Stomach (tissue), 9 donors: ENCODE results near the gene SFT2D3. TPM values are rescaled to one million over a fixed set of nuclear protein-coding genes. Genes with fewer than 3 reads are reported as not detected.

ENCODE experiments used
- DNase-seq, 2 donors: peaks; one replicate each; pipeline versions ENCODE4 v3.0.0 to v3.0.0-alpha.2; 2013 to 2019
- H3K27ac ChIP-seq, 5 donors: fragments of 200-600 bp in 4 of 5; sonication (generic) in 4 of 5; one replicate each; pipeline ENCODE4 v1.5.1; 2013 to 2019; ENCODE audit warnings: mild to moderate bottlenecking in 1 of 5, moderate library complexity in 1 of 5
- H3K27me3 ChIP-seq, 3 donors: fragments of 200-600 bp; sonication (generic); one replicate each; pipeline ENCODE4 v1.5.1; 2017 to 2019; ENCODE audit warnings: mixed run types in 1 of 3
- H3K36me3 ChIP-seq, 4 donors: fragments of 200-600 bp; sonication (generic); 1 replicate in 3 of 4; 2 replicates in 1 of 4; pipeline ENCODE4 v1.5.1; 2016 to 2019
- H3K4me1 ChIP-seq, 4 donors: fragments of 200-600 bp; sonication (generic); one replicate each; pipeline ENCODE4 v1.5.1; 2016 to 2019
- H3K4me3 ChIP-seq, 4 donors: fragments of 200-600 bp; sonication (generic) in 3 of 4; one replicate each; pipeline ENCODE4 v1.5.1; 2016 to 2019; ENCODE audit warnings: mild to moderate bottlenecking in 1 of 4
- H3K9me3 ChIP-seq, 4 donors: fragments of 200-600 bp; sonication (generic); one replicate each; pipeline ENCODE4 v1.5.1; 2016 to 2019
- CTCF ChIP-seq, 7 experiments: fragments of 450-650 bp in 4 of 7; fragments of 200-600 bp in 3 of 7; sonication (generic) in 3 of 7; IDR thresholded peaks; one replicate each; pipeline ENCODE4 v1.5.1; 2016 to 2019; ENCODE audit warnings: antibody characterized with exemption in 7 of 7, control low read depth in 2 of 7, mild to moderate bottlenecking in 1 of 7
- EP300 ChIP-seq: sonication (generic); formaldehyde crosslinking; IDR thresholded peaks from one replicate; pipeline ENCODE4 v1.6.1; 2017; ENCODE audit warnings: antibody characterized with exemption
- POLR2A ChIP-seq, 4 donors: fragments of 450-650 bp; IDR thresholded peaks; one replicate each; pipeline ENCODE4 v1.6.1; 2016; ENCODE audit warnings: antibody characterized with exemption in 4 of 4, control low read depth in 2 of 4, mild to moderate bottlenecking in 1 of 4, moderate library complexity in 1 of 4
- POLR2AphosphoS5 ChIP-seq, 3 donors: sonication (generic); formaldehyde crosslinking; IDR thresholded peaks; one replicate each; pipeline ENCODE4 v1.6.1; 2016; ENCODE audit warnings: antibody characterized with exemption in 3 of 3
- WGBS, 5 donors: extraction: QIAGEN DNeasy Blood & Tissue Kit in 3 of 5; methylation state at CpG; one replicate each; pipeline versions ENCODE4 v1.1.5 to v1.1.7; 2013 to 2018; 5-methylcytosine and 5-hydroxymethylcytosine counted together
- intact Hi-C: fragments of 100-400 bp; cut with DNase I; formaldehyde crosslinking; loops from one replicate; pipeline ENCODE4 v1.15.1; 2023; ENCODE audit warnings: low total_unique reads
- polyA plus RNA-seq, 3 donors: library from polyadenylated mRNA; stranded (reverse); fragments of 200-250 nt; gene quantifications; one replicate each; pipeline ENCODE4 v1.2.3, GENCODE V29; 2013
- total RNA-seq, 5 donors: library from RNA; depleted of rRNA; stranded (reverse); fragments of >200 nt; gene quantifications; one replicate each; pipeline versions ENCODE4 v1.1.0 to v1.2.3, GENCODE V29; 2014 to 2016
- donor health status: healthy with polysubstance abuse.
- donor health status: Bipolar disorder and iron deficiency.
- donor health status: healthy.

The SFT2D3 gene
- total and polyA plus RNA-seq, 8 donors, result 2.1 to 35.6 (median 6.6) TPM

- 90 to 97% (median 94%) methylated on average over 5 of the region's 5 CpGs for WGBS, 5 donors
- Histone ChIP-seq H3K4me1 (peaks cover 30 to 45% (median 37%) of the 10 kb centered on the region in 4 donors), H3K27ac (no peak overlapping the region), H3K4me3 (peak overlapping the region in 1 of 4 donors; percentile 57), H3K27me3 (no peaks in the 10 kb centered on the region), H3K9me3 (no peaks in the 10 kb centered on the region), H3K36me3 (peaks cover 12 to 31% (median 28%) of the 10 kb centered on the region in 4 donors)
- no peak for DNase-seq
- no peak for TF ChIP-seq EP300
- no peak for TF ChIP-seq POLR2A (IDR thresholded peaks at IDR 0.05)
- no peak for TF ChIP-seq POLR2AphosphoS5 (IDR thresholded peaks at IDR 0.05)
- TF ChIP-seq CTCF (IDR thresholded peaks at IDR 0.05), result no peak
- intact Hi-C loops, result no loop called here
These were observed 2.0 kb downstream of the SFT2D3 start for GRCh38 chr2:127703282-127703681.

GRCh38 chr2:127704641-127705390 is 3.5 kb downstream of the SFT2D3 start:
- Histone ChIP-seq H3K27me3 (no peaks in the 10 kb centered on the region), H3K4me1 (peaks cover 30 to 46% (median 37%) of the 10 kb centered on the region in 4 donors), H3K4me3 (no peak overlapping the region), H3K36me3 (peaks cover 26 to 46% (median 44%) of the 10 kb centered on the region in 4 donors), H3K27ac (peak overlapping the region in 3 of 5 donors; percentile 1 to 33 (median 22)), H3K9me3 (no peaks in the 10 kb centered on the region)
- no peak for TF ChIP-seq EP300
- TF ChIP-seq CTCF (IDR thresholded peaks at IDR 0.05), result no peak
- no peak for TF ChIP-seq POLR2AphosphoS5 (IDR thresholded peaks at IDR 0.05)
- no peak for TF ChIP-seq POLR2A (IDR thresholded peaks at IDR 0.05)
- DNase-seq, result no peak
- intact Hi-C loops, result no loop called here
- WGBS, 5 donors, result 57 to 70% (median 65%) methylated on average over 5 of the region's 5 CpGs

- DNase-seq, result no peak
- no peaks in the 10 kb centered on the region for H3K27me3 ChIP-seq
- TF ChIP-seq EP300, result no peak
- peak in 1 of 3 donors; percentile 37 for TF ChIP-seq POLR2AphosphoS5 (IDR thresholded peaks at IDR 0.05)
- TF ChIP-seq POLR2A (IDR thresholded peaks at IDR 0.05), result no peak
- intact Hi-C loops, result no loop called here
- peaks cover 27 to 43% (median 36%) of the 10 kb centered on the region in 4 donors for H3K4me1 ChIP-seq
- peak overlapping the region in 3 of 5 donors; percentile 1 to 33 (median 22) for H3K27ac ChIP-seq
- H3K4me3 ChIP-seq, result no peak overlapping the region
- H3K36me3 ChIP-seq, result peaks cover 26 to 53% (median 51%) of the 10 kb centered on the region in 4 donors
- H3K9me3 ChIP-seq, result no peaks in the 10 kb centered on the region
- 72 to 79% (median 76%) methylated on average over 5 of the region's 5 CpGs for WGBS, 5 donors
These were observed 4.2 kb downstream of the SFT2D3 start for GRCh38 chr2:127705391-127706065.

GRCh38 chr2:127706215-127706990 is 5.1 kb downstream of the SFT2D3 start:
- intact Hi-C loops, result no loop called here
- Histone ChIP-seq H3K36me3 (peaks cover 26 to 57% (median 56%) of the 10 kb centered on the region in 4 donors), H3K4me3 (no peak overlapping the region), H3K27me3 (no peaks in the 10 kb centered on the region), H3K27ac (no peak overlapping the region), H3K9me3 (no peaks in the 10 kb centered on the region), H3K4me1 (peaks cover 23 to 38% (median 33%) of the 10 kb centered on the region in 4 donors)
- DNase-seq, result no peak
- TF ChIP-seq EP300, result no peak
- no peak for TF ChIP-seq CTCF (IDR thresholded peaks at IDR 0.05)
- no peak for TF ChIP-seq POLR2A (IDR thresholded peaks at IDR 0.05)
- TF ChIP-seq POLR2AphosphoS5 (IDR thresholded peaks at IDR 0.05), result no peak
- WGBS, 5 donors, result 89 to 96% (median 93%) methylated on average over 12 to 14 of the region's 14 CpGs
